ENCODE results near the gene SYNCRIP.
A peak's percentile ranks its signal among the peaks of the same experiment; 100 is the strongest.
"Not testable (repeated sequence)": the region's sequence is repeated elsewhere in the genome, so short reads cannot be mapped to it uniquely, and the experiment has no call there.

Gene SYNCRIP

DNA sequence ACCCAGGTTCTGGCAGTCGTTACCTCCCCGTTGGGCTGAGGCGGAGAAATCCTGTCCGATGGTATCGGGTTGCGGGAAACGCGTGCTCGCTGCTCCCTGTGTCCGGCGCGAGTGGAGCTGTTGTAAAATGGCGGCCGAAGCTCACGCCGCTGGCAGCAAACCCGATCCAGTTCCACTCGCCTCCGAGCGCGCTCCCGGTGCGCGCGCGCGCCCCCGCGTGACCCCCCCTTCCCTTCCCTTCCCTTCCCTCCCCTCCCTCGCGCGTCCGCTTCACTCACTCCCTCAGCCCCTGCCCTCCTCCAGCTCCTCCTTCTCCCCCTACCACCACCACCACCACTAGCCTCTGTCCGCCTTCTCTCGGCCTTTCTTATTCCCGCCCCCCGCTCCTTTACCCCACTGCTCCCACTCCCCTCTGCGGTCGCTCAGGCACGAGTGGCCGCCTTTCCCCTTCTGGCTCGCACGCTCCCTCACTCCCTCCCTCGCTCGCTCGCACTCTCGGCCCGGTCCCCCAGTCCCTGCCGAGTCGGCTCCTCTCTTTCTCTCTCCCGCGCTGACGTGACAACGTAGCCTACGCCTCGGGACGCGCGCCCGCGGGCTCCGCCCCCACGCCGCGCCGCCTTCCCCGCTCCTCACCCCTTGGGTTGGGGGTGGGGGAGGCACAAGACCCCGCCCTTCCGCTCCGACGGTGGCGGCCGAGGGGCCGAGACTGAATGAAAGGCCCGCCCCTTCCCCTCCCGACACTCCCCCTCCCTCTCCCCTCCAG, at the start of gene SYNCRIP:
Gene SYNCRIP (minus strand): TSS at position 113 of the 763 bp plus-strand sequence. CDS start 1,447 bp downstream, outside the sequence.
- DNase-seq (ENCODE audit: low spot score): peak; percentile 89

DNA sequence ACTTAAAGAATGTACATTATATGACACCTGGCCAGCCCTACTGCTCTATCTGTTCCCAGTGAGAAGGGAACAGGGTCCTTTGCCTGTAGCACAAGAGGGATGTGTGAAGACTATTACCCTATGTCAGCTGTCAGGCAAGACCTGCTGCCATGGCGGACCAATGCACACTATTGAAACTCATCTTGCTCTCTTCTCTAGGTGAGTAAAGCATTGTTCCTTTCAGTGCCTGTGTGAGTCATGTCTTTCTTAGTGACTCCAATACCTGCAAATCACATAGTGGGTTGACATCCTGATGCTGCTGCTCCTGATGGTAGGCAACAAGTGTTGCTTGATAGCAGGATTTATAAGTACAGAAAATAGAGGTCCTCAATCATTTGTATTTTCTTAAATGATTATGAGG, 48.8 kb upstream of the SYNCRIP start:
- no peak for DNase-seq (ENCODE audit: low spot score)

GRCh38 chr6:85690071-85690470, 47.4 kb upstream of the SYNCRIP start:
- no peak for DNase-seq (ENCODE audit: low spot score)

DNA sequence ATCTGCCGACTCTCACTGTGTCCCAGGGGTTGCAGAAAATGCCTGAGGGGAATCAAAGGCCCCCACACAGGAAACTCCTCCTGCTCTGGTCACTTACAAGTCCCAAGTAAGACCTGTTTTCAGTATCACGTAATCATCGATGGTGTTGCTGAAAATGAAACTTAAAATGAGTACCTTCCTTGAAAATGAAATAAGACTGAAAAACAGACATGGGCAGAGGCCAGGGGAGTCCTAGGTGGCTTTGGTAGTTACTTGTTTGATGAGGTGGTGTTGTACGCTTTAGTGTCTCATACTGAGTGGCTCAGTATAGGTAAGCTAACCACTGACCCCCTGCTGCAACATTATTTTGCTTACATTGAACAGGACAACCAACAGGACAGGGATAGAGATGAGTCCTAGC, 43.0 kb upstream of the SYNCRIP start:
- no peak for DNase-seq (ENCODE audit: low spot score)

DNA sequence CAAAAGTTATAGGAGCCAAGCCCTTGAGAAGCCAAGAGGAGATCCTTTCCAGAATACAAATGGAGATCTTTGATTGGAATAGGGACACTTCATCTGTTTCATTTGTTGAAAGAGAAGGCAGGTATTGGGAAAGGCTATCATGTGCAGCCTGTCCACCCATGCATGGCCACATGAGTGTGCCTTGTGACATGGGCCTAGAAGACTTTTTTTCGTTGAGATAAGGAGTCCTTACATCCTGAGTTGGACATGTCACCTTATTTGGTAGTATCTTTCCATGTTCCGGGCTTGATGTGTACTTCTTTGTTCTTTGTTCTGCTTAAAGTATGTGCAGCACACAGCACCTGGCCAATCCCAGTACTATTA, 42.1 kb upstream of the SYNCRIP start:
- no peak for DNase-seq (ENCODE audit: low spot score)

DNA sequence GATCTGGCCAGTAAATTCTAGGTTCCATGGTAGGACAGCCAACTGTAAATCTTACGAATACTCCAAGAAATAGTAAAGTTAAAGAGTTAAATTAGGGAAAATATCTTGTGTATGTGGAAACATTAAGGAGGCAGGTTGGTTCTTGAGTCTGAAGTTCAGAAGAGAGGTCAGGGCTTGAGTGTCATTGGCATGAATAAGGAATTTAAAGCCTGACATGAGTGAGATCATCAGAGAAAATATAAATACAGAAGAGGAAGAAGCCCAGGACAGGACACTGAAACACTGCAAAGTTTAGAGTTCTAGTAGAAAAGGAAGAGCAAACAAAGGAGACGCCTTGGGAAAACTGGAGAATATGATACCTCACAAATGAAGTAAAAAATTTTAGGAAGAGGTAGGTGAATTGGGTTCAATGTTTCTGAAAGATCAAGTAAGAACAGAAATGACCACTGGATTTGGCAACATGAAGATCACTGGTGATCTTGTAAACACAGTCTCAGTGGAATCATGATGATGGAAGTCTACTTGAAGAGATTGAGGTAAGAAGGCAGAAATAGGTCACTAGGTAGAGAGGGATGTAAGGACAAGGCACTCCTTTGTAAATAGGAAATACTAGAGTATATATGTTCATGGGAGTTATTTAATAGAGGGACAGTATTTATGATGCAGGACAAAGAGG, 41.6 kb upstream of the SYNCRIP start:
- DNase-seq (ENCODE audit: low spot score): no peak

- not testable (repeated sequence) for DNase-seq (ENCODE audit: low spot score)
Measured at GRCh38 chr6:85681899-85682298, 39.2 kb upstream of the SYNCRIP start.

DNA sequence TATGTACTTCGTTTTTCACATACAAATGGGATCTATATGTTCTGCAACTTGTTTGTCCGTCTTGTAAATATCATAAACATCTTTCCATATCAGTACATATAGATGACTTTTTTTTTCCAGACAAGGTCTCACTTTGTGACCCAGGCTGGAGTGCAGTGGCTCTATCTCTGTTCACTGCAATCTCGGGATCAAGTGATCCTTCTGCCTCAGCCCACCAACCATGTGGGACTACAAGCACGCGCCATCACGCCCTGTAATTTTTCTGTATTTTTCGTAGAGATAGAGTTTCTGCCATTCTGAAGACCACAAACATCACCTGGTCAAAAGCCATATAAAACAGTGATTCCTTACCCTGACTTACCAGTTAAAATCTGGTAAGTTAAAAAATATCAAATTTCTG, 37.7 kb upstream of the SYNCRIP start:
- no peak for DNase-seq (ENCODE audit: low spot score)

- DNase-seq (ENCODE audit: low spot score): no peak
Measured at GRCh38 chr6:85679445-85680123, 36.9 kb upstream of the SYNCRIP start.

DNA sequence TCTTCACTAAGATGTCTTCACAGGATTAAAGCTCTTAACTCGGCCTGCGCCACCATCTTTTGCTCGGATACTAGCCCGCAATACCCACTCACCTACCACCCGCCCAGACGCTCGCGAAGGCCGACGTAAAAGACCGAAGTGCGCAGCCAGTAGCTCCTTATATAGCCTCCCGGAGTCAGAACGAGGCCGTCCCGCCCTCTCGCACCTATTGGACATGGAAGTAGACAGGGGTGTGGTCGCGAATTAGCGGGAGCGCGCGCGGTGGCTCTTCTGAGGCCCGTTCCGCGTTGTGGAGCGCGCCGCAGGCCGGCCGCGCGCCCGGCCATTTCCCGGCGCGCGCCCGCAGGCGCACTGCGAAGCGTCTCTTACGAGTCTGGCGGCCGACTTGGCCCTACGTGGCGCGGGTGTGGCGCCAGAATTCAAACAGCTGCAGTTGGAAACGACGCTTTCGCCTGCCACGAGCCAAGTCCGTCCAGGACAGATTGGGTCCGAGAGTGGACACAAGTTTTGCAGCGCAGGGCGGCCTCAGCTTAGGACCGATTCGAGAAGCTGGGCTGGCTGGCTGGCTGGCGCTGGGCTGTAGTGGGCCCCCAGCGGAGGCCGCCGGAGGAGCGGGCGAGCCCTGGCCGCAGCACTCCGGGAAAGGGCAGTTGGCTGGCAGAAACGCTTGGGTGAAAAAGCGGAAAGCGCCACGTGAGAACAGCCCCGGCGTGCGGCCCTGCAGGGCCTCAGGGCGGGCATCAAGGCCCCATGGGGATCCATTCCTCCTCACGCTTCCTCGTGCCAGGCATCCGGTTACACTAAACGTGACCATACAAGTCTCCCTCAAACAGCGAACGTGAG, 36.1 kb upstream of the SYNCRIP start:
- peak; percentile 95 for DNase-seq (ENCODE audit: low spot score)

- DNase-seq (ENCODE audit: low spot score): peak; percentile 5
Measured at GRCh38 chr6:85678026-85678601, 35.4 kb upstream of the SYNCRIP start.

- DNase-seq (ENCODE audit: low spot score): no peak
Measured at GRCh38 chr6:85677234-85677956, 34.7 kb upstream of the SYNCRIP start.

- DNase-seq (ENCODE audit: low spot score): no peak
Measured at GRCh38 chr6:85676086-85676729, 33.5 kb upstream of the SYNCRIP start.

DNA sequence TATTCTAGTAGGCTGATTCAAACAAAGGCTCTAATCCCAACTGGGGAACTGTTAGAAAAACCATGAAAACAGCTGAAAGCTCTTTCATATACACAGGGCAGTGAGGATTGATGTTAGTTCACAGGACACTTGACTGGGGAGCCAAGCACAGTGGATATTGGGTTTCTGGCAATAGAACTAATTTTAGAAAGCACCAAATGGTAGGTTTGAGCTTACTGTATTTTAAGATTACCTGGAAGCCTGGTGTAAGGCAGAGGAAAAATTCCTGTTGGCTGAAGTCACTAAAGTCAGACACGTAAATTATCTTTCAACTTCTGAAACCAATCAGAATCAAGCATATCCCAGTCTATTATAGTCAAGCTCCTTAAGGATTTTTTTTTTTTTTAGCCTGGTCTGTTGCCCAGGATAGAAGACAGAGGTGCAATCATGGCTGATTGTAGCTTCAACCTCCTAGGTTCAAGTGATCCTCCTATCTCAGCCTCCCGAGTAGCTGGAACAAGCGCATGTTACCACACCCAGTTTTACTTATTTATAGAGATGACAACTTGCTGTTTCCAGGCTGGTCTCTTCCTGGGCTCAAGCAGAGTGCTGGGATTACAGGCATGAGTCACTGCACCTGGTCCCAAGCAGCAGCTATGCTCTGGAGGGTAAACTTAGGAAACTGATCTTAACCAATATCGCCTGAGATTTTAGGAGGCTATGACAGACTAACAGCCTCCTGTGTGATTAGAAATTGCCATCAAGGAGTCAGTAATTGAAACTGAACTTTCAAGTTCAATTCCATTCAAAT, 32.5 kb upstream of the SYNCRIP start:
- no peak for DNase-seq (ENCODE audit: low spot score)

GRCh38 chr6:85674604-85675003, 31.9 kb upstream of the SYNCRIP start:
- no peak for DNase-seq (ENCODE audit: low spot score)

GRCh38 chr6:85673198-85674139, 30.8 kb upstream of the SYNCRIP start:
- DNase-seq (ENCODE audit: low spot score): no peak

GRCh38 chr6:85672623-85673022, 29.9 kb upstream of the SYNCRIP start:
- DNase-seq (ENCODE audit: low spot score): no peak

DNA sequence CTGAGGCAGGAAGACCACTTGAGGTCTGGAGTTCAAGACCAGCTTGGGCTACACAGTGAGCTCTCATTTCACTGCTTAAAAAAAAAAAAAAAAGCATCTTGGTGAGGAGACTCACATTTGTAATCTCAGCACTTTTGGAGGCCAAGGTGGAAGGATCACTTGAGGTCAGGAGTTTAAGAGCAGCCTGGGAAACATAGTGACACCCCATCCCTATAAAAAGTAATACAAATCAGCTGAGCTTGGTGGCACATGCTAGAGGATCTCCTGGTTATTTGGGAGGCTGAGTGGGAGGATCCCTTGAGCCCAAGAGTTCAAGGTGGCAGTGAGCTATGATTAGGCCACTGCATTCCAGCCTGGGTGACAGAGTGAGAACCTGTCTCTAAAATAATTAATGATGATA, 29.4 kb upstream of the SYNCRIP start:
- no peak for DNase-seq (ENCODE audit: low spot score)

- no peak for DNase-seq (ENCODE audit: low spot score)
Measured at GRCh38 chr6:85670573-85670972, 27.9 kb upstream of the SYNCRIP start.
